Renal pelvis (tissue), 4 donors: Measurements from ENCODE around the gene ANLN. TPM values are rescaled to one million over a fixed set of nuclear protein-coding genes. Genes with fewer than 3 reads are reported as not detected.
"Not testable (repeated sequence)": the region's sequence is repeated elsewhere in the genome, so short reads cannot be mapped to it uniquely, and the experiment has no call there.

Experiments
- DNase-seq: peaks from one replicate; pipeline ENCODE4 v3.0.0-alpha.2; 2013
- polyA plus RNA-seq, 3 donors: library from polyadenylated mRNA; unstranded; fragments of 120-200 nt; gene quantifications; one replicate each; pipeline ENCODE4 v1.2.1, GENCODE V29; 2013; ENCODE audit not compliant: insufficient read length in 3 of 3

The ANLN gene
- polyA plus RNA-seq, 3 donors: 24.2 to 31.6 (median 27.7) TPM

DNA sequence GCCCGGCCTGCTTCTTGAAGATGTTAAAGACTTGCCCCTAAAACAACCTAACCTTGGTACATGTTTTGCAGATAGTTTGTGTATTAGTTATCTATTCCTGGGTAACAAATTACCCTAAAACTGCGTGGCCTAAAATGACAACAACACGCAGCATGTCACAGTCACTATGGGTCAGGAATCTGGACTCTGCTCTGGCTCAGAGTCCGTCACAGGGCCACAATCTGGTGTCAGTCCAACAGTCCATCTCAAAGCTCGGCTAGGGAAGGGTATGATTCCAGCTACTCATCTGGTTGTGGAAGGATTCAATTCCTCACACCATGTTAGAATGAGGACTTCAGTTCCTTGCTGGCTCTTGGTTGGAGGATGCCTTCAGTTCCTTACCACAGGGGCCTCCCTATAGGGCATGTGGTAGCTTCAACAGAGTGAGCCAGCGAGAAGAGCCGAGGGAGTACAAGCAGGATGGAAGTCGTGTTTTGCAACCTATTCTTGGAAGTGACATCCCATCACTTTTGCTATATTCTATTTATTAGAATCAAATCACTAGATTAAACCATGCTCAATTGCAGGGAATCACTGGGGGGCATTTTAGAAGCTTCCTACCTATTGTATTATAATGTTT, 71.3 kb downstream of the ANLN start:
- DNase-seq: no peak

DNA sequence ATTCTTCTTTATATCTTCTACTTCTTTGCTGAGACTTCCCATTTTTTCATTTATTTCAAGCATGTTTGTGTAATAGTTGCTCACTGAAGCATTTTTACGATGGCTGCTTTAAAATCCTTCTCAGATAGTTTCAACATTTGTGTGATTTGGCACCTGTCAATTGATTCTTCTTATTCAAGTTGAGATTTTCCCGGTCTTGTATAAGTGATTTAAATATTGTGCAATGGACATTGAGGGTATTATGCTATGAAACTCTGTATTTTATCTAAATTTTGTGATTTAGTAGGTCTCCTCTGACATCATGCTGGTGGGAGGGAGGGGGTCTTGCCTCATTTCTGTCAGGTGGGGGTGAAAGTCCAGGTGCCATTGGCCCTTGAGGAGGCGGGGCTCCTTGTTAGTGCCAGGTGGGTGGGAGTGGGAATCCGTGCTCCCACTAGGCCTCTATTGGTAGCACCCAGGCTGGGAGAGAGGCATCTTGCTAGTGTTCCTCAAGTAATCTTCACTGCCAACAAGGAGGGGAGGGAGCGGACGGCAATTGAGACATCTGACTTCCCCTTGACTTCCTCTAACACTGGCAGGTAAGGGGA, 73.0 kb downstream of the ANLN start:
- no peak for DNase-seq

GRCh38 chr7:36464271-36464670, 74.6 kb downstream of the ANLN start:
- peak; percentile 41 for DNase-seq

DNA sequence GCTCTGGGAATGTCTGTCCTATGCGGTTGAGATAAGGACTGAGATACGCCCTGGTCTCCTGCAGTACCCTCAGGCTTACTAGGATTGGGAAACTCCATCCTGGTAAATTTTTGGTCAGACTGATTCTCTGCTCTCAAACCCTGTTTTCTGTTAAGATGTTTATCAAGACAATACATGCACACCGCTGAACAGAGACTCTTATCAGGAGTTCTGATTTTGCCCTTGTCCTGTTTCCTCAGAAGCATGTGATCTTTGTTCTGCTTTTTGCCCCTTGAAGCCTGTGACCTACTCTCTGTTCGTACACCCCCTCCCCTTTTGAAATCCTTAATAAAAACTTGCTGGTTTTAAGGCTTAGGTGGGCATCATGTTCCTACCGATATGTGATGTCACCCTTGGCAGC, 76.3 kb downstream of the ANLN start:
- not testable (repeated sequence) for DNase-seq

DNA sequence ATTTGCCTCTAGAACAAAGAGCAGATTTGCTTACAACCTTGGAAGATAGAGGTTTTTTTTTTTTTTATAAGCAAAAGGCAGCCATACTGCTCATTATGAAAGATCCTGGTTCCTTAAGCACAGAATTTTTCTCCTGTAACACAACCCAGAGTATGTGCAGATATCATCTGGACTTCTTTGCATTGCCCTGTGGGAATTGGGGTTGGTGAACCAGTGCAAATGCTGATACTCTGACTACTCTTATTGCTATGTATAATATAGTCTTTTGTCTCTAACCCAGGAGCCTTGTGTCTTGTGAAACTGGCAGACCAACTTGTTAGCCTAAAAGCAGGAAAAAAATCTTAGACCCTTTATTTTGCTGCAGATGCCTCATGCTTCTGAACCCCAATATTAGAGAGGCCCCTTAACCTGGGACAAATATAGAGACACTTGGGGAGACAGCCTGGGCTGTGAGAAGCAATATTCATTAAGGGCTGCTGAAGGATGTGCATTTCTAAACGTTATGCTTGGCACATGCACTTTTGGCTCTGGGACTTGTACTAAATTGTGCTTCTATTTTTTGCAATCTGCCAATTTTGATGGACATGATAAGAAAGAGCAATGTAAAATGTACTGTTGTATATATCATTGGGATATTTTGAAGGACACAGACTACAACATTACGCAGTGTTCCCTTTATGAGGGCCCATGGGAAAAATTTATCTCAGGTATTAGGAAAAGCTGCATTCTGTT, 78.9 kb downstream of the ANLN start:
- no peak for DNase-seq

DNA sequence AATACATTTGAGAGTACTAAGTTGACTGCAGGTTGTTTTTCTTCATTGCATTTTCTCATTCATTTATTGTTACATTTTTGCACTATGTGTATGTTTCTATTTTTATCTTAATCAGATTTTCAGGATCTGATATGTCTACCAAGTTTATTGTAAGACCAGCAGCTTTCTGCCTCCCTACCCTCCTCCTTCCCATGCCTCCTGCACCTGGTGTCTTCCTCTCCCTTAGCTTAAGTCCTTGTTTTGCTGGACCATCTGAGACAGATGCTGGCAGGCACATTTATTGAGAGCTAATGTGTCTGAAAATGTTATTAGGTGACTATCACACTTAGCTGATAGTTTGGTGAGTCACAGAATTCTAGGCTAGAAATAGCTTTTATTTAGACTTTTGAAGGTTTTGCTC, 79.6 kb downstream of the ANLN start:
- no peak for DNase-seq

DNA sequence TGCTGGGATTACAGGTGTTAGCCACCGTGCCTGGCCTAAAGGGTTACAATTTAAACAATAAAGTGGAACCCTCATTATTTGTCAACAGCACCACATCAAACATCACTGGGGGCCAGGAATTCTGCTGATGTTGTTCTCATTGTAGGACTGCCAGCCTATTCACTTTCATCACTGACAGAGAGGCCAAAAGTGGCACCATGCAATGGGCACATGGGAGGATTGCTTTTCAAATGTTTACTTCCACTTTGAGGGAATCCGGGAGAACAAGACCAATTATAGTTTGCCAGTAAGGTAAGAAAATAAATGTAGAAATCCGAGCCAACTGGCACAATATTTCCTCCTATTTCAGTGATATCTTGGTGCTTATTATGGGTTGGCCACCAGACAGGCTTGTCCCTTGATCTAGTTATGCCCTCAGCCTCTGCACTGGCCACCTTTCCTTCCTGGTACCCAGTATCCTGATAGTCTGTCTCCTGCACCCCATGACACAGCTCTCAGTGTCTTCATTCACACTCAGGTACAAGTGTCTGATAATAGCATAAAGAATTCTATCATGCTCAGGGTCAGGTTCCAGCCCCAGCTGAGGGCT, 82.6 kb downstream of the ANLN start:
- DNase-seq: no peak

DNA sequence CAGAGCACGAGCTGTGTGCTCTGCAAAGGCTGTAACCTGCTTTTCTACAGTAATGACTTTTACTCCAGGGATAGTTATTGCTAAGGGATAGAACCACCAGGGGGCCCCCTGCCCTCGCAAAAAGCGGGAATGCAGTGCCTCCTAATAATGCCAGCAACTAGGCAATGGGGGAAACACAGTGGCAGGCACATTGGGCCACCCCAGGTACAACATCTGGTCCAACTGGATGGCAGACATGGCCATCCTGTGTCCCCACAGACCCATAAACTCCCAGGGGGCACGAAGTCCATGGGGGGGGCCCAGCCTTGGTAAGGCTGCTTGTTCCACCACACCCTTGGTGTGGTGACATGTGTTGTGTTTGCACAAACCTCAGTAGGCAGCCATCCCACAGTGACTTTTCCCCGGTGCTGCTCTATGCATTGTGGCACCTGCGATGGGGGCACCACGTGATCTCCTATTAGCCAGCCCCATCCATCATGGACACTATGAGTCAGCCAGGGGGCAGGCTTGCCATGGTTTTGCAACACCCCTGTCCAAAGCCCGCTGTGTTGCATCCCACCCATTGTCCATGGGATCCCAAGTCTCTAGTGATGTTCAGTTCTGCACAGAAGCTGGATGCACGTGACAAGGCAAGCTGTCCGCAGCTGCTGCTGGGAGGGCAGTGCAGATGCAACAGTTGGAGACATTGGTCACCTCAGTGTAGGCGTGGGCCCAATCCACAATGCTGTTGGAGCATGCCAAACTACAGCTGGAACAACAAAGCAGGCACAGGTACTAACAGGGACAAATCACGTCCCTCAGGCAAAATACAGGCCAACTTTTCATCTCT, 84.0 kb downstream of the ANLN start:
- DNase-seq: no peak

- DNase-seq: no peak
Observed at GRCh38 chr7:36474283-36475010, 84.8 kb downstream of the ANLN start.

- no peak for DNase-seq
Observed at GRCh38 chr7:36475011-36475342, 85.3 kb downstream of the ANLN start.

GRCh38 chr7:36475381-36475780, 85.7 kb downstream of the ANLN start:
- no peak for DNase-seq

DNA sequence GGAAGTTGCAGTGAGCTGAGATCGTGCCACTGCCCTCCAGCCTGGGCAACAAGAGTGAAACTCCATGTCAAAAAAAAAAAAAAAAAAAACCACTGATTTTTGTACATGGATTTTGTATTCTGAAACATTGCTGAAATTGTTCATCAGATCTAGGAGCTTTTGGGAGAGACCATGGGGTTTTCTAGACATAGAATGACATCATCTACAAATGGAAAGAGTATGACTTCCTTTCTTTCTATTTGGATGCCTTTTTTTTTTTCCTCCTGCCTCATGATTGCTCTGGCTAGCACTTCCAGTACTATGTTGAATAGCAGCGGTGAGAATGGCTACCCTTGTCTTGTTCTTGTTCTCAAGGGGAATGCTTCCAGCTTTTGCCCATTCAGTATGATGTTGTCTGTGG, 89.1 kb downstream of the ANLN start:
- DNase-seq: no peak

DNA sequence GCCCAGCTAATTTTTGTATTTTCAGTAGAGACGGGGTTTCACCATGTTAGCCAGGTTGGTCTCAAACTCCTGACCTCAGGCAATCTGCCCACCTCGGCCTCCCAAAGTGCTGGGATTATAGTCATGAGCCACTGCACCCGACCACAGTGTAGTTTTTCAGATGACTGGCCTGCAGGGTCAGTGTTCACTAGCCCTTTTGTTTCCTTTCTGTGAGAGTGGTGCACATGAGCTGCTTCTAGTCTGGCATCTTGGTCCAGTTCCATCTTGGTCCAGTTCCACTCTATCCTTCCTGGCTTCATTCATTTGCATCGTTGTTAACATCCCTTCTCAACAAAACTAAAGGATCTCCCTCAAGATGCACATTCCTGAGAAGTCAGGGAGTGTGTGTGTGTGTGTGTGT, 94.2 kb downstream of the ANLN start:
- DNase-seq: not testable (repeated sequence)

GRCh38 chr7:36484265-36484664, 94.6 kb downstream of the ANLN start:
- no peak for DNase-seq

DNA sequence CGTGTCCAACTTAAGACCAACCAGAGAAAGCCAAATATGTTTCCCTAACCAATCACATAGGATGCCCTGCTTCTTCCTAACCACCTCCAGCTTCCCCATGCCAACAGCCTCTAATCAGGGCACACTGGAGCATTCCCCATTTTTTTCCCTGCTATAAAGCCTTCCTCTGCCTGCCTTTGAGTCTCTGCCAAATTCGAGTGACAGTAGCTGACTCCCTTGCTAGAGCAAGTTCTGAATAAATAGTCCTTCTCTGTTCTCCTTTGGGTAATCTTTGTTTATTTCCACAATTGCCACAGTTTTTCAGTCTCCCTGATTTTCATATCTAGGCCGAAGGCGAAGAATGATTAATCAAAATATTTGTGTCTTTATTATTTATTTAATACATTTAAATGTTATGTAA, 96.7 kb downstream of the ANLN start:
- DNase-seq: no peak

GRCh38 chr7:36487756-36488336, 98.2 kb downstream of the ANLN start:
- peak; percentile 54 for DNase-seq

GRCh38 chr7:36488672-36489071, 99.0 kb downstream of the ANLN start:
- DNase-seq: not testable (repeated sequence)

GRCh38 chr7:36490419-36490830, 100.8 kb downstream of the ANLN start:
- DNase-seq: no peak

DNA sequence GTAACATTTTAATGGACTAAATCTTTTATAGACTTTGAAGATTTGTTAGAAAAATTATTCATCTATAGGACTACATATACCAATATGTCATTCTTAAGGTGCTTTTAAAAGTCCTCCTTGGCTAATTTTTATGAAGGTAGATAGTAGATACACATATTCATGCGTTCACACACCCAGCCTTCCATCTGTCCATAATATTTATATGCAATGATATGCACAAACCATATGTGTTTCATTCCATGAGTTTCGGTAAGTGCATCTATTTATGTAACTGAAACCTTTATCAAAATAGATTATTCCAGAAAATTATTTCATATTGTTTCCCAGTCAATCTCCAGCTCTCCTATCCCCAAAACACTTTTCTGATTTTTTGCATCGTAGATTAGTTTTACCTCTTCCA, 101.7 kb downstream of the ANLN start:
- no peak for DNase-seq

GRCh38 chr7:36496576-36496975, 106.9 kb downstream of the ANLN start:
- no peak for DNase-seq

GRCh38 chr7:36497176-36497575, 107.5 kb downstream of the ANLN start:
- not testable (repeated sequence) for DNase-seq
